Thoracic aorta (tissue), 2 donors: Measurements from ENCODE around the gene CSF1R. TPM values are rescaled to one million over a fixed set of nuclear protein-coding genes. Genes with fewer than 3 reads are reported as not detected.

Experiments
- ATAC-seq: fragments of 150-250 bp; one replicate; pipeline ENCODE4 v1.8.0; 2017; ENCODE audit warnings: low read depth; ENCODE audit not compliant: insufficient number of reproducible peaks, low FRiP score
- DNase-seq: peaks from one replicate; pipeline ENCODE4 v3.0.0-alpha.2; 2020; ENCODE audit warnings: low spot score
- H3K27ac ChIP-seq, 2 donors: fragments of 200-600 bp; sonication (generic); 1 replicate in 1 of 2; 2 replicates in 1 of 2; pipeline ENCODE4 v1.5.1; 2016; ENCODE audit warnings: mild to moderate bottlenecking in 2 of 2, moderate library complexity in 2 of 2
- H3K27me3 ChIP-seq: fragments of 200-600 bp; sonication (generic); replicated peaks from 2 replicates; pipeline ENCODE4 v1.6.0; 2016; ENCODE audit warnings: mild to moderate bottlenecking; ENCODE audit not compliant: insufficient read depth
- H3K36me3 ChIP-seq: fragments of 200-600 bp; sonication (generic); one replicate; pipeline ENCODE4 v1.5.1; 2016
- H3K4me1 ChIP-seq, 2 donors: fragments of 200-600 bp; sonication (generic); 1 replicate in 1 of 2; 2 replicates in 1 of 2; pipeline versions ENCODE4 v1.5.1 to v1.6.0; 2016; ENCODE audit warnings: low read depth in 2 of 2, mild to moderate bottlenecking in 1 of 2; ENCODE audit not compliant: control insufficient read depth in 1 of 2
- H3K4me3 ChIP-seq: fragments of 200-600 bp; sonication (generic); 2 replicates; pipeline ENCODE4 v1.5.1; 2016; ENCODE audit warnings: mild to moderate bottlenecking
- H3K9me3 ChIP-seq: fragments of 200-600 bp; sonication (generic); 2 replicates; pipeline ENCODE4 v1.5.1; 2016
- total RNA-seq, 2 donors: library from RNA; depleted of rRNA; stranded (reverse); fragments of >200 nt; gene quantifications; one replicate each; pipeline versions ENCODE4 v1.1.0 to v1.2.3, GENCODE V29; 2016
- TF ChIP-seq, protein P1 (sequence below): fragments of 200-600 bp; sonication (generic); IDR thresholded peaks from one replicate; pipeline ENCODE4 v1.5.1; 2019; ENCODE audit warnings: antibody characterized with exemption

Gene CSF1R
- total RNA-seq, 2 donors from 2014 or later = 76.3 to 98.6 TPM

GRCh38 chr5:150015415-150015814 is 70.9 kb downstream of the CSF1R start:
- H3K27me3 ChIP-seq = no peaks in the 10 kb centered on the region
- TF ChIP-seq, protein P1, sequence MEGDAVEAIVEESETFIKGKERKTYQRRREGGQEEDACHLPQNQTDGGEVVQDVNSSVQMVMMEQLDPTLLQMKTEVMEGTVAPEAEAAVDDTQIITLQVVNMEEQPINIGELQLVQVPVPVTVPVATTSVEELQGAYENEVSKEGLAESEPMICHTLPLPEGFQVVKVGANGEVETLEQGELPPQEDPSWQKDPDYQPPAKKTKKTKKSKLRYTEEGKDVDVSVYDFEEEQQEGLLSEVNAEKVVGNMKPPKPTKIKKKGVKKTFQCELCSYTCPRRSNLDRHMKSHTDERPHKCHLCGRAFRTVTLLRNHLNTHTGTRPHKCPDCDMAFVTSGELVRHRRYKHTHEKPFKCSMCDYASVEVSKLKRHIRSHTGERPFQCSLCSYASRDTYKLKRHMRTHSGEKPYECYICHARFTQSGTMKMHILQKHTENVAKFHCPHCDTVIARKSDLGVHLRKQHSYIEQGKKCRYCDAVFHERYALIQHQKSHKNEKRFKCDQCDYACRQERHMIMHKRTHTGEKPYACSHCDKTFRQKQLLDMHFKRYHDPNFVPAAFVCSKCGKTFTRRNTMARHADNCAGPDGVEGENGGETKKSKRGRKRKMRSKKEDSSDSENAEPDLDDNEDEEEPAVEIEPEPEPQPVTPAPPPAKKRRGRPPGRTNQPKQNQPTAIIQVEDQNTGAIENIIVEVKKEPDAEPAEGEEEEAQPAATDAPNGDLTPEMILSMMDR = no peak
- H3K36me3 ChIP-seq = peaks cover 38% of the 10 kb centered on the region
- no peak for ATAC-seq
- no peak overlapping the region for H3K27ac ChIP-seq
- peaks cover 0 to under 1% of the 10 kb centered on the region in 2 donors for H3K4me1 ChIP-seq
- no peak for DNase-seq
- no peaks in the 10 kb centered on the region for H3K9me3 ChIP-seq
- no peak overlapping the region for H3K4me3 ChIP-seq

GRCh38 chr5:150014456-150014855 is 71.9 kb downstream of the CSF1R start:
- ATAC-seq = no peak
- peaks cover 43% of the 10 kb centered on the region for H3K36me3 ChIP-seq
- TF ChIP-seq, protein P1 = no peak

GRCh38 chr5:150013931-150014330 is 72.4 kb downstream of the CSF1R start:
- DNase-seq = no peak
- H3K4me3 ChIP-seq = no peak overlapping the region
- TF ChIP-seq, protein P1 = no peak
- no peak for ATAC-seq
- H3K9me3 ChIP-seq = no peaks in the 10 kb centered on the region
- H3K36me3 ChIP-seq = peaks cover 39% of the 10 kb centered on the region
- H3K27me3 ChIP-seq = no peaks in the 10 kb centered on the region
- no peak overlapping the region for H3K27ac ChIP-seq
- H3K4me1 ChIP-seq = no peaks in the 10 kb centered on the region

More at GRCh38 chr5:150014456-150014855, 71.9 kb downstream of the CSF1R start:
- Histone ChIP-seq H3K27me3 (no peaks in the 10 kb centered on the region), H3K27ac (no peak overlapping the region), H3K4me3 (no peak overlapping the region), H3K4me1 (no peaks in the 10 kb centered on the region), H3K9me3 (no peaks in the 10 kb centered on the region)
- DNase-seq = no peak

- ATAC-seq = no peak
- Histone ChIP-seq H3K27ac (no peak overlapping the region), H3K4me3 (no peak overlapping the region), H3K36me3 (peaks cover 31% of the 10 kb centered on the region), H3K4me1 (no peaks in the 10 kb centered on the region), H3K9me3 (no peaks in the 10 kb centered on the region), H3K27me3 (no peaks in the 10 kb centered on the region)
- no peak for DNase-seq
- TF ChIP-seq, protein P1 = no peak
These were observed 76.5 kb downstream of the CSF1R start for GRCh38 chr5:150009671-150010387.

- no peak for ATAC-seq
- peaks cover 7 to 12% of the 10 kb centered on the region in 2 donors for H3K4me1 ChIP-seq
- no peaks in the 10 kb centered on the region for H3K27me3 ChIP-seq
- peaks cover 21% of the 10 kb centered on the region for H3K36me3 ChIP-seq
- TF ChIP-seq, protein P1 = no peak
- H3K4me3 ChIP-seq = no peak overlapping the region
- DNase-seq = no peak
- no peaks in the 10 kb centered on the region for H3K9me3 ChIP-seq
- no peak overlapping the region for H3K27ac ChIP-seq
These were observed 79.3 kb downstream of the CSF1R start for GRCh38 chr5:150007050-150007449.
